ENCODE data around the gene SMLR1. TPM values are rescaled to one million over a fixed set of nuclear protein-coding genes. Genes with fewer than 3 reads are reported as not detected.

The SMLR1 gene
- total and polyA plus RNA-seq, 2 donors (not counting 3 experiments of a cell fraction or from before 2014, with no cell fraction given) = not detected

GRCh38 chr6:130858054-130858453 lies 30.8 kb downstream of the SMLR1 start:
- TF ChIP-seq POLR2A (IDR thresholded peaks at IDR 0.05; ENCODE audit: low read depth, low read length) (no peak), POLR2AphosphoS5 (IDR thresholded peaks at IDR 0.05; ENCODE audit: insufficient read depth, low read depth, low read length) (no peak), CTCF (IDR thresholded peaks at IDR 0.05; ENCODE audit: extremely low read depth in 1 of 2, insufficient read depth in 1 of 2, low read depth in 1 of 2, low read length in 2 of 2) (no peak), MYC (IDR thresholded peaks at IDR 0.05; ENCODE audit: low read depth, low read length) (no peak), EZH2 (IDR thresholded peaks at IDR 0.05; ENCODE audit: borderline replicate concordance, low read depth, low read length, severe bottlenecking) (no peak), GATA2 (IDR thresholded peaks at IDR 0.05; ENCODE audit: insufficient read depth, insufficient read length, low read depth, low read length) (no peak), JUN (IDR thresholded peaks at IDR 0.05; ENCODE audit: borderline replicate concordance, insufficient read depth, insufficient read length, low read depth) (no peak), FOS (IDR thresholded peaks at IDR 0.05; ENCODE audit: borderline replicate concordance, insufficient read depth, low read length) (no peak)
- TF ChIP-seq, protein P1, sequence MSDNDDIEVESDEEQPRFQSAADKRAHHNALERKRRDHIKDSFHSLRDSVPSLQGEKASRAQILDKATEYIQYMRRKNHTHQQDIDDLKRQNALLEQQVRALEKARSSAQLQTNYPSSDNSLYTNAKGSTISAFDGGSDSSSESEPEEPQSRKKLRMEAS (IDR thresholded peaks at IDR 0.05; ENCODE audit: insufficient read depth, insufficient read length) = no peak
- H3K4me2 ChIP-seq (ENCODE audit: insufficient read depth, low read length) = no peak overlapping the region
- H3K9me1 ChIP-seq (replicated peaks; ENCODE audit: control insufficient read depth, extremely low read depth, insufficient read depth, low read length) = no peaks in the 10 kb centered on the region
- H3K79me2 ChIP-seq (ENCODE audit: control insufficient read depth, insufficient read depth, low read length) = no peaks in the 10 kb centered on the region
- DNase-seq (ENCODE audit: low read depth, low spot score) (no peak), FAIRE-seq (no peak)
- dilution Hi-C loops (cut with MboI; ENCODE audit: extremely low pct_ligation_motif_present, low sequenced_read_pairs) (no loop called here), intact Hi-C loops (cut with micrococcal nuclease) (no loop called here)
- no peaks in the 10 kb centered on the region for H3K4me1 ChIP-seq (ENCODE audit: control insufficient read depth, extremely low read depth, insufficient read depth, low read length)
- ChIA-PET POLR2A (no interaction called here), CTCF (interaction anchor here (6.1 kb wide), 1 partner anchor 14 kb away, joined by 39 read pairs; no protein-coding TSS in a partner anchor)
- no peak overlapping the region for H3K27ac ChIP-seq (ENCODE audit: insufficient read depth, low read depth, low read length)
- H3K4me3 ChIP-seq (replicated peaks in 1 of 3; ENCODE audit: insufficient read depth in 1 of 3, low read depth in 1 of 3, low read length in 3 of 3) = no peak overlapping the region
- H4K20me1 ChIP-seq (replicated peaks; ENCODE audit: control insufficient read depth, extremely low read depth, insufficient read depth, low read length) = no peaks in the 10 kb centered on the region
- no peak overlapping the region for H2AFZ ChIP-seq (ENCODE audit: low read depth, low read length)
- no peaks in the 10 kb centered on the region for H3K27me3 ChIP-seq (ENCODE audit: control insufficient read depth in 2 of 2, insufficient read depth in 2 of 2, low read length in 2 of 2)
- BruUV-seq (replicated peaks) = no TSS peak
- H3K36me3 ChIP-seq (ENCODE audit: control insufficient read depth in 2 of 2, extremely low read depth in 1 of 2, insufficient read depth in 2 of 2, low read length in 2 of 2) = no peaks in the 10 kb centered on the region
- no peak overlapping the region for H3K9ac ChIP-seq (replicated peaks; ENCODE audit: extremely low read depth, insufficient read depth, low read length)
- no peaks in the 10 kb centered on the region for H3K9me3 ChIP-seq (replicated peaks; ENCODE audit: control insufficient read depth, insufficient read depth, low read length)
